ENCODE results near the gene SOD2. TPM values are rescaled to one million over a fixed set of nuclear protein-coding genes. Genes with fewer than 3 reads are reported as not detected.

Gene SOD2
- total RNA-seq, 4 donors from 2014 or later = 159 to 173 (median 167) TPM

- no peak overlapping the region for H3K27ac ChIP-seq
- 70% methylated on average over 3 of the region's 3 CpGs for WGBS
- peaks cover 61% of the 10 kb centered on the region for H3K36me3 ChIP-seq
Measured at GRCh38 chr6:159686703-159687102, 6.3 kb downstream of the SOD2 start.

GRCh38 chr6:159686040-159686439, 7.0 kb downstream of the SOD2 start:
- Histone ChIP-seq H3K36me3 (peaks cover 68% of the 10 kb centered on the region), H3K27me3 (no peaks in the 10 kb centered on the region), H3K4me3 (no peak overlapping the region), H3K9me3 (no peaks in the 10 kb centered on the region), H3K4me1 (peaks cover 25% of the 10 kb centered on the region), H3K27ac (no peak overlapping the region)
- DNase-seq (ENCODE audit: low spot score in 2 of 2) = no peak
- WGBS = 86% methylated on average over 5 of the region's 5 CpGs
- TF ChIP-seq EP300 (IDR thresholded peaks at IDR 0.05) (no peak), POLR2A (IDR thresholded peaks at IDR 0.05) (no peak), CTCF (IDR thresholded peaks at IDR 0.05) (no peak), POLR2AphosphoS5 (IDR thresholded peaks at IDR 0.05) (no peak)

More at GRCh38 chr6:159686703-159687102, 6.3 kb downstream of the SOD2 start:
- no peak for DNase-seq (ENCODE audit: low spot score in 2 of 2)
- no peaks in the 10 kb centered on the region for H3K9me3 ChIP-seq
- TF ChIP-seq CTCF (IDR thresholded peaks at IDR 0.05) = no peak
- no peak for TF ChIP-seq POLR2A (IDR thresholded peaks at IDR 0.05)
- TF ChIP-seq POLR2AphosphoS5 (IDR thresholded peaks at IDR 0.05) = no peak
- no peak for TF ChIP-seq EP300 (IDR thresholded peaks at IDR 0.05)
- H3K27me3 ChIP-seq = no peaks in the 10 kb centered on the region
- H3K4me1 ChIP-seq = peaks cover 31% of the 10 kb centered on the region
- no peak overlapping the region for H3K4me3 ChIP-seq

- TF ChIP-seq CTCF (IDR thresholded peaks at IDR 0.05) (no peak), POLR2A (IDR thresholded peaks at IDR 0.05) (no peak), EP300 (IDR thresholded peaks at IDR 0.05) (no peak), POLR2AphosphoS5 (IDR thresholded peaks at IDR 0.05) (no peak)
- 97% methylated on average over 1 of the region's 1 CpG for WGBS
- H3K4me3 ChIP-seq = no peak overlapping the region
- H3K9me3 ChIP-seq = no peaks in the 10 kb centered on the region
- DNase-seq (ENCODE audit: low spot score in 2 of 2) = no peak
- H3K27ac ChIP-seq = no peak overlapping the region
- peaks cover 8% of the 10 kb centered on the region for H3K4me1 ChIP-seq
- no peaks in the 10 kb centered on the region for H3K27me3 ChIP-seq
- H3K36me3 ChIP-seq = peaks cover 80% of the 10 kb centered on the region
Measured at GRCh38 chr6:159684013-159684304, 9.1 kb downstream of the SOD2 start.

GRCh38 chr6:159682810-159683209, 10.2 kb downstream of the SOD2 start:
- TF ChIP-seq CTCF (IDR thresholded peaks at IDR 0.05) (no peak), POLR2AphosphoS5 (IDR thresholded peaks at IDR 0.05) (no peak), POLR2A (IDR thresholded peaks at IDR 0.05) (no peak), EP300 (IDR thresholded peaks at IDR 0.05) (no peak)
- 93% methylated on average over 1 of the region's 1 CpG for WGBS
- Histone ChIP-seq H3K9me3 (no peaks in the 10 kb centered on the region), H3K4me3 (no peak overlapping the region), H3K27ac (no peak overlapping the region), H3K4me1 (peaks cover 3% of the 10 kb centered on the region), H3K36me3 (peaks cover 86% of the 10 kb centered on the region), H3K27me3 (no peaks in the 10 kb centered on the region)
- DNase-seq (ENCODE audit: low spot score in 2 of 2) = no peak

- H3K36me3 ChIP-seq = peaks cover 86% of the 10 kb centered on the region
- 78% methylated on average over 3 of the region's 3 CpGs for WGBS
- TF ChIP-seq POLR2A (IDR thresholded peaks at IDR 0.05) = no peak
- no peak for TF ChIP-seq CTCF (IDR thresholded peaks at IDR 0.05)
- no peak for TF ChIP-seq POLR2AphosphoS5 (IDR thresholded peaks at IDR 0.05)
- no peak for TF ChIP-seq EP300 (IDR thresholded peaks at IDR 0.05)
- peaks cover 3% of the 10 kb centered on the region for H3K4me1 ChIP-seq
- H3K9me3 ChIP-seq = no peaks in the 10 kb centered on the region
- DNase-seq (ENCODE audit: low spot score in 2 of 2) = no peak
- H3K27ac ChIP-seq = no peak overlapping the region
- H3K27me3 ChIP-seq = no peaks in the 10 kb centered on the region
- no peak overlapping the region for H3K4me3 ChIP-seq
Measured at GRCh38 chr6:159682295-159682694, 10.7 kb downstream of the SOD2 start.
